Measurements from ENCODE around the gene G6PC3. TPM values are rescaled to one million over a fixed set of nuclear protein-coding genes. Genes with fewer than 3 reads are reported as not detected.

G6PC3 gene
- total and polyA plus RNA-seq, 10 of the 15 experiments (the other 5 are each of a cell fraction or from before 2014, with no cell fraction given) = 13.0 to 93.7 (median 43.0) TPM

GRCh38 chr17:44123356-44124117, 53.0 kb downstream of the G6PC3 start, which contains the start of gene HDAC5 (continued):
- TF ChIP-seq, protein P1, sequence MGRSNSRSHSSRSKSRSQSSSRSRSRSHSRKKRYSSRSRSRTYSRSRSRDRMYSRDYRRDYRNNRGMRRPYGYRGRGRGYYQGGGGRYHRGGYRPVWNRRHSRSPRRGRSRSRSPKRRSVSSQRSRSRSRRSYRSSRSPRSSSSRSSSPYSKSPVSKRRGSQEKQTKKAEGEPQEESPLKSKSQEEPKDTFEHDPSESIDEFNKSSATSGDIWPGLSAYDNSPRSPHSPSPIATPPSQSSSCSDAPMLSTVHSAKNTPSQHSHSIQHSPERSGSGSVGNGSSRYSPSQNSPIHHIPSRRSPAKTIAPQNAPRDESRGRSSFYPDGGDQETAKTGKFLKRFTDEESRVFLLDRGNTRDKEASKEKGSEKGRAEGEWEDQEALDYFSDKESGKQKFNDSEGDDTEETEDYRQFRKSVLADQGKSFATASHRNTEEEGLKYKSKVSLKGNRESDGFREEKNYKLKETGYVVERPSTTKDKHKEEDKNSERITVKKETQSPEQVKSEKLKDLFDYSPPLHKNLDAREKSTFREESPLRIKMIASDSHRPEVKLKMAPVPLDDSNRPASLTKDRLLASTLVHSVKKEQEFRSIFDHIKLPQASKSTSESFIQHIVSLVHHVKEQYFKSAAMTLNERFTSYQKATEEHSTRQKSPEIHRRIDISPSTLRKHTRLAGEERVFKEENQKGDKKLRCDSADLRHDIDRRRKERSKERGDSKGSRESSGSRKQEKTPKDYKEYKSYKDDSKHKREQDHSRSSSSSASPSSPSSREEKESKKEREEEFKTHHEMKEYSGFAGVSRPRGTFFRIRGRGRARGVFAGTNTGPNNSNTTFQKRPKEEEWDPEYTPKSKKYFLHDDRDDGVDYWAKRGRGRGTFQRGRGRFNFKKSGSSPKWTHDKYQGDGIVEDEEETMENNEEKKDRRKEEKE (IDR thresholded peaks at IDR 0.05) = no peak
- TF ChIP-seq ATF7 (IDR thresholded peaks at IDR 0.05; ENCODE audit: low read depth) = peak; percentile 58
- TF ChIP-seq SIX5 (IDR thresholded peaks at IDR 0.05; ENCODE audit: low read depth, low read length, severe bottlenecking) = no peak
- TF ChIP-seq EED (IDR thresholded peaks at IDR 0.05; ENCODE audit: low read depth) = peak; percentile 63; the same call in 1 of the 2 replicates
- TF ChIP-seq MXI1 (IDR thresholded peaks at IDR 0.05; ENCODE audit: low read depth, low read length) = peak; percentile 70; the same call in 1 of the 2 replicates
- no peak; the same call in 1 of the 2 replicates for TF ChIP-seq SMC3 (IDR thresholded peaks at IDR 0.05; ENCODE audit: borderline replicate concordance, low read length)
- TF ChIP-seq TCF3 (IDR thresholded peaks at IDR 0.05; ENCODE audit: borderline replicate concordance, insufficient read depth, low read depth, low read length) = no peak
- peak; percentile 19 for TF ChIP-seq GATAD2B (conservative IDR thresholded peaks at IDR 0.05; ENCODE audit: low read depth)
- TF ChIP-seq, protein P2, sequence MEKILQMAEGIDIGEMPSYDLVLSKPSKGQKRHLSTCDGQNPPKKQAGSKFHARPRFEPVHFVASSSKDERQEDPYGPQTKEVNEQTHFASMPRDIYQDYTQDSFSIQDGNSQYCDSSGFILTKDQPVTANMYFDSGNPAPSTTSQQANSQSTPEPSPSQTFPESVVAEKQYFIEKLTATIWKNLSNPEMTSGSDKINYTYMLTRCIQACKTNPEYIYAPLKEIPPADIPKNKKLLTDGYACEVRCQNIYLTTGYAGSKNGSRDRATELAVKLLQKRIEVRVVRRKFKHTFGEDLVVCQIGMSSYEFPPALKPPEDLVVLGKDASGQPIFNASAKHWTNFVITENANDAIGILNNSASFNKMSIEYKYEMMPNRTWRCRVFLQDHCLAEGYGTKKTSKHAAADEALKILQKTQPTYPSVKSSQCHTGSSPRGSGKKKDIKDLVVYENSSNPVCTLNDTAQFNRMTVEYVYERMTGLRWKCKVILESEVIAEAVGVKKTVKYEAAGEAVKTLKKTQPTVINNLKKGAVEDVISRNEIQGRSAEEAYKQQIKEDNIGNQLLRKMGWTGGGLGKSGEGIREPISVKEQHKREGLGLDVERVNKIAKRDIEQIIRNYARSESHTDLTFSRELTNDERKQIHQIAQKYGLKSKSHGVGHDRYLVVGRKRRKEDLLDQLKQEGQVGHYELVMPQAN (conservative IDR thresholded peaks at IDR 0.05) = peak; percentile 76
- 0 out of 2 replicates have a peak, but pooled peaks have one; percentile 80 for TF ChIP-seq HDGF (IDR thresholded peaks at IDR 0.05)
- TF ChIP-seq POU2F2 (IDR thresholded peaks at IDR 0.05; ENCODE audit: borderline replicate concordance, low read depth, low read length) = peak; percentile 13; the same call in 1 of the 3 replicates
- TF ChIP-seq PML (IDR thresholded peaks at IDR 0.05; ENCODE audit: low read length) = no peak
- TF ChIP-seq ZNF217 (IDR thresholded peaks at IDR 0.05) = peak; percentile 34; the same call in 1 of the 2 replicates
- no peak for TF ChIP-seq BMI1 (IDR thresholded peaks at IDR 0.05; ENCODE audit: borderline replicate concordance)
- TF ChIP-seq, protein P3, sequence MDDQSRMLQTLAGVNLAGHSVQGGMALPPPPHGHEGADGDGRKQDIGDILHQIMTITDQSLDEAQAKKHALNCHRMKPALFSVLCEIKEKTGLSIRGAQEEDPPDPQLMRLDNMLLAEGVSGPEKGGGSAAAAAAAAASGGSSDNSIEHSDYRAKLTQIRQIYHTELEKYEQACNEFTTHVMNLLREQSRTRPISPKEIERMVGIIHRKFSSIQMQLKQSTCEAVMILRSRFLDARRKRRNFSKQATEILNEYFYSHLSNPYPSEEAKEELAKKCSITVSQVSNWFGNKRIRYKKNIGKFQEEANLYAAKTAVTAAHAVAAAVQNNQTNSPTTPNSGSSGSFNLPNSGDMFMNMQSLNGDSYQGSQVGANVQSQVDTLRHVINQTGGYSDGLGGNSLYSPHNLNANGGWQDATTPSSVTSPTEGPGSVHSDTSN (IDR thresholded peaks at IDR 0.05; ENCODE audit: insufficient replicate concordance, low read depth, low read length) = no peak
- peak; percentile 75 for TF ChIP-seq RB1 (IDR thresholded peaks at IDR 0.05; ENCODE audit: borderline replicate concordance)
- TF ChIP-seq RCOR1 (conservative IDR thresholded peaks at IDR 0.05; ENCODE audit: low read depth, low read length) = 0 out of 2 replicates have a peak, but pooled peaks have one; percentile 17
- TF ChIP-seq ZNF207 (IDR thresholded peaks at IDR 0.05; ENCODE audit: borderline replicate concordance) = 0 out of 2 replicates have a peak, but pooled peaks have one; percentile 62
- peak; percentile 49 to 94 for TF ChIP-seq BHLHE40 (IDR thresholded peaks at IDR 0.05; ENCODE audit: borderline replicate concordance in 1 of 2, low read depth in 2 of 2, low read length in 1 of 2)
- peak; percentile 56; the same call in 1 of the 2 replicates for TF ChIP-seq MEF2A (IDR thresholded peaks at IDR 0.05; ENCODE audit: insufficient read depth, low read depth, low read length)
- peak; percentile 89 for TF ChIP-seq LARP7 (IDR thresholded peaks at IDR 0.05)
- TF ChIP-seq HCFC1 (IDR thresholded peaks at IDR 0.05; ENCODE audit: low read length) = no peak
- TF ChIP-seq CREB1 (IDR thresholded peaks at IDR 0.05; ENCODE audit: low read depth) = peak; percentile 88
- TF ChIP-seq, protein P4, sequence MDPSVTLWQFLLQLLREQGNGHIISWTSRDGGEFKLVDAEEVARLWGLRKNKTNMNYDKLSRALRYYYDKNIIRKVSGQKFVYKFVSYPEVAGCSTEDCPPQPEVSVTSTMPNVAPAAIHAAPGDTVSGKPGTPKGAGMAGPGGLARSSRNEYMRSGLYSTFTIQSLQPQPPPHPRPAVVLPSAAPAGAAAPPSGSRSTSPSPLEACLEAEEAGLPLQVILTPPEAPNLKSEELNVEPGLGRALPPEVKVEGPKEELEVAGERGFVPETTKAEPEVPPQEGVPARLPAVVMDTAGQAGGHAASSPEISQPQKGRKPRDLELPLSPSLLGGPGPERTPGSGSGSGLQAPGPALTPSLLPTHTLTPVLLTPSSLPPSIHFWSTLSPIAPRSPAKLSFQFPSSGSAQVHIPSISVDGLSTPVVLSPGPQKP (IDR thresholded peaks at IDR 0.05; ENCODE audit: low read depth, low read length) = no peak
